Stimulated activated CD4-positive, alpha-beta T cell treated with anti-CD3 and anti-CD28 coated beads, Interleukin-4, amount 100 ng/mL, for 4 hours (primary cell): ENCODE results near the gene MYO1D.

Source experiments
- DNase-seq, 2 experiments: peaks; one replicate each; pipeline ENCODE4 v3.0.0-alpha.2; 2020

The MYO1D gene

GRCh38 chr17:32496395-32497073 is 380.4 kb downstream of the MYO1D start:
- DNase-seq = no peak

- no peak for DNase-seq
Observed at GRCh38 chr17:32495359-32496231, 381.3 kb downstream of the MYO1D start.

DNA sequence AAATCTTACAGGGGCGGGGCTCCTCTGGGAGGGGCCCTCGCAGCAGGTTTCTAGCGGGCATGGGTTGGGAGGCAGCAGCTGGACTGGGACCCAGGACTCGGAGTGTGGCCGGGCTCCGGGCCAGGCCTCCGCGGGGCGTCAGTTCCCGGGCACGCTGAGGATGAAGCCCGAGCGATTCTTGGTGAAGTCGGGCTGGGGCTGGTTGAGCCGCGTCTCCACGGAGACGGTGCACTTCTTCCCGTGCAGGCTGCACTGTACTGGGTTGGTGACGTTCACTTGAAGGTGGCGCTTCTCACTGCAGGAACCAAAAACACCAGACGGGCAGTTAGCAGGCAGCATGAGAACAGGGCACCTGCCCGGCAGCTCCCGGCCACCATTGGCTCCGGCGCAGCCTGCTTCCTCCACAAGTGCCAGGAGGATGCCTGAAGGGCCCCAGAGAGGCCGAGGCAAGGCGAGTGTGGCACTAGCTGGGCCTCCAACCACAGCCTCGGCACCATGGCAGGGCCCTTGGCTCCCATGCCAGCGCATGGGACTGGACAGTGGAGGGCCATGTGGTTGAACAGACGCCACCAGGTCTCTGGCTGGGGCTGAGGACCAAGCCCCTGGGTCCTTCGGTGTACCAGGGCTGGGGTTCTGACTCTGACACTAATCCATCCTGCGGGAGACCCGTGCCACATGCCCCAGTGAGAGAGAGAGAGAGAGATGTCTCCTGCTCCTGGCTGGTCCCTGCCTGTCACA is 382.1 kb downstream of the MYO1D start:
- no peak for DNase-seq

DNA sequence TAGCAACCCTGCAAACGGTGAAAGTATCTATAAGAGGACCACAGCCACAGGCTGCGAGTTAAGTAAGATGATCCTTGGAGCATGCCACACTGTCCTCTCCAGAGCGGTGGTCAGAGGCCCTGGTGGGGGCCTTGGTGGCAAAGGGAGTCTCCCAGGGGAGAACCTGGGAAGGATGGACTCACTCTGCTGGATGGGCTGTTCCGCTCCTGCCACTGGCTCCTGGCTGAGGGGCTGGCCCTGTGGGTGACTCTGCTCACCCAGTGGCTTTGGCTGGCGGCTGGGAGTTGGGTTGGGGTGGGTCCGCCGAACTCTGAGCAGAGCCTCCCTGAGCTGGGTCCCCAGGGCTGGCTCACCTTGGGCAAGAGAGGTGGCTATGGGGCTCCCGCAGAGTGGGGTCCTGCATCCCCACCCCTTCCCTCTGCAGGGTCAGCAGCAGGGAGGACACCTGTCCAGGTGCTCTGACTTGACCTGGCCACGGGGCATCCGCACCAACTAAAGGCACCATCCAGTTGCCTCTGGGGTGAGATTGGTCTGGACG is 382.9 kb downstream of the MYO1D start:
- DNase-seq = no peak

- no peak for DNase-seq
Observed at GRCh38 chr17:32493571-32493970, 383.4 kb downstream of the MYO1D start.

GRCh38 chr17:32492648-32493289 is 384.2 kb downstream of the MYO1D start:
- DNase-seq = no peak

- no peak for DNase-seq
Observed at GRCh38 chr17:32492264-32492589, 384.7 kb downstream of the MYO1D start.

DNA sequence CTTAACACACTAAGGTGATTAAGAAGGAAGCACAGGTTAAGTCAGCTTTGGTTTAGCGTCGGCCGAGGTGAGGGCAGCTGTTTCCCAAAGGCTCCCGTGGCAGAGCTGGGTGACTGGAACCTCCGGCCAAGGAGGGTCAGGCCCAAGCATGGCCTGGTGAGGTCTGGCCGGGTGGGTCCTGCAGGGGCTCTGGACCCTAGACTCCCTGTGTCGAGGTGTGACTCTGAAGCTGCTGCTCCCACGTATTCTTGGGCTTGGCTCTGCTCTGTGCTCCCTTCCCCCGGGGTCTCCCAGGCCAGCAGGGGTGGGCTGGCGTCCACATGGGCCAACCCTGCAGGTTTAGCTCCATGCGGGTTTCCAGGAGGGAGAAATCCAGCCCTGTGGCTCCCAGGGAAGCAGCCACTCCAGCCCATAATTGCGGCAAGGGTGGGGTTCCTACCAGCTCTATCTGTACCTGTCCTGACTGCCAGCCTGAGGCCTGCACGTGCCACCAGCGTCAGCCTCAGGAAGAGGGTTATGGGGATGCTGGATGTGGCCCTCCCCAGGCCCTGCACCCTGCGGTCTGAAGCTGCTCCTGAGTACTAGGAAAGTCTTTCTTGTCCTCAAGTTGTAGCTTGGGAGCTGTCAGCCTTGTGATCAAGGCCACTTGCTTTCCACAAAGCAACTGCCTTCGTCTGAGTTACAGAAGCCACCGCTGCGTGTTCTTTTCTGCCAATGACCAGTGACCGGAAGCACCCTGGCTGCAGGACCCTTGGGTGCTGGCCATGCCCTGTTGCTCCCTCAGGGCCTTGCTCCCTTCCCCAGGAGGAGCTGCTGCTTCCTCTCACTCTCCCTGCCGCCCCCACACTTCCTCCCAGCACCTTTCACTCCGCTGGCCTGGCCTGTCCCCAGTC is 385.3 kb downstream of the MYO1D start:
- peak in 1 of 2 experiments; percentile 29 for DNase-seq

GRCh38 chr17:32490101-32490482 is 386.8 kb downstream of the MYO1D start:
- DNase-seq = no peak

DNA sequence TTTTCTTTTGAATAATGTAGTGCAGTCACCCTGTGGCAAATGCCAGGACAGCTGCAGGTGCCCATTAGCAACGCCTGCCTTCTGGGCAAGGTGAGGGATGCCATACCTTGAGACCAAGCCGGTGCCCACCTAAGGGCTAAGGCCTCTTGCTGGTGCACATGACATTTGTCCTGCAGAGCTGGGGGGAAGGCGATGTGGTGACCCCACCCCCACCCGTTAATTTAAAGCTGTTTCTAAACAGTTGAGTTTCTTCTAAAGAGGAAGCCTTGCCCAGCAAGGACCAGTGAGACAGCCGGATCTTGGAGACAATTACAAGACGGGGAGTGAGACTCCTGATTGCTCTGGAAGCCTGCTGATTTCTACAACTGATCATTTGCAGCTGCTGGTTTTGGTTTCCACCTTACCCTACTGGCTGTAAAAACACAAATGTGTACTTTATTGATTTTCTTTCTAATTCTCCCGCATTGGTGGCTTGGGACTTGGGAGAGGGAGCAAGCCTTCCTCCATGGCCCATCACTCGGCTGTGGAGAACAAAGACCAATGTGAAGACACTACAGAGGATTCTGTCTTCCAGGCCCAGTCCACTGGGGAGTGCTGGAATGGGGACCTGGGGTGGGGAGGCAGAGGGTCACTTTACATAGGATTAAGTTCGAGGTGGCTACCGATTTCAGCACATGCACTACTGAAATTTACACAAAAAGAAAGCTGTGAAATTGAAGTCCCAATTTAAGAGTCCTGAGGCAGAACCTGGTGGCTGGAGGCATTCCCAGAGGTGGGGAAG is 387.4 kb downstream of the MYO1D start:
- DNase-seq = no peak

DNA sequence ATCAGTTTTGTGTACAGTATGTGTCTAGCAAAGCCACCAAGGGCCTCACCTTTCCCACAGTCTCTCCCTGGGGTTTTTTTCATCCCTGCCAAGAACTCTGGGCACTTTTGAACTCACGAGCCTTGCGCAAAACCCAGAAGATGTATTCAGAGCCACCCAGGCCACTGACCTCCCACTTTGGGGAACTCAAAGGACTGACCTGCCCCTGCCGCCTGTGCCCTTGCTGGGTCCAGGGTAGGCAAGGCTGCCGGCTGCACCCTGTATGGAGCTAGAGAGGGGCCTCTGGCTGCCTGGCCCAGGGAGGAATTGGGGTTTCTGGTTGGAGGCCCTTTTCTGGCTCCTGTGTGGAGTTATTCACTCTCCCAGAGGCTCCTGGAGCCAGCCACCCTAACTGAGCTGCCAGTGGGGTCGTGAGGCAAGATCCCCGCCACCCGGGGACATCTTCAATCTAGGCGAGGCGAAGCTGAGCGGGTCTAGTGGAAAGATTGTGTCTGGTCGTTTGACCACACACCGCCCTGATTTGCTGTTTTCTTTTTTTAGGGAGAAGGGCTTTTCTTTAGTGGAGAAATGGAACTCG is 388.2 kb downstream of the MYO1D start:
- DNase-seq = no peak

DNA sequence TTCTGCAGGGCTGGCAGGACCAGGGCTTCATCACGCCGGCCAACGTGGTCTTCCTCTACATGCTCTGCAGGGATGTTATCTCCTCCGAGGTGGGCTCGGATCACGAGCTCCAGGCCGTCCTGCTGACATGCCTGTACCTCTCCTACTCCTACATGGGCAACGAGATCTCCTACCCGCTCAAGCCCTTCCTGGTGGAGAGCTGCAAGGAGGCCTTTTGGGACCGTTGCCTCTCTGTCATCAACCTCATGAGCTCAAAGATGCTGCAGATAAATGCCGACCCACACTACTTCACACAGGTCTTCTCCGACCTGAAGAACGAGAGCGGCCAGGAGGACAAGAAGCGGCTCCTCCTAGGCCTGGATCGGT is 388.8 kb downstream of the MYO1D start:
- DNase-seq = no peak

GRCh38 chr17:32487473-32488176 is 389.3 kb downstream of the MYO1D start:
- DNase-seq = no peak

DNA sequence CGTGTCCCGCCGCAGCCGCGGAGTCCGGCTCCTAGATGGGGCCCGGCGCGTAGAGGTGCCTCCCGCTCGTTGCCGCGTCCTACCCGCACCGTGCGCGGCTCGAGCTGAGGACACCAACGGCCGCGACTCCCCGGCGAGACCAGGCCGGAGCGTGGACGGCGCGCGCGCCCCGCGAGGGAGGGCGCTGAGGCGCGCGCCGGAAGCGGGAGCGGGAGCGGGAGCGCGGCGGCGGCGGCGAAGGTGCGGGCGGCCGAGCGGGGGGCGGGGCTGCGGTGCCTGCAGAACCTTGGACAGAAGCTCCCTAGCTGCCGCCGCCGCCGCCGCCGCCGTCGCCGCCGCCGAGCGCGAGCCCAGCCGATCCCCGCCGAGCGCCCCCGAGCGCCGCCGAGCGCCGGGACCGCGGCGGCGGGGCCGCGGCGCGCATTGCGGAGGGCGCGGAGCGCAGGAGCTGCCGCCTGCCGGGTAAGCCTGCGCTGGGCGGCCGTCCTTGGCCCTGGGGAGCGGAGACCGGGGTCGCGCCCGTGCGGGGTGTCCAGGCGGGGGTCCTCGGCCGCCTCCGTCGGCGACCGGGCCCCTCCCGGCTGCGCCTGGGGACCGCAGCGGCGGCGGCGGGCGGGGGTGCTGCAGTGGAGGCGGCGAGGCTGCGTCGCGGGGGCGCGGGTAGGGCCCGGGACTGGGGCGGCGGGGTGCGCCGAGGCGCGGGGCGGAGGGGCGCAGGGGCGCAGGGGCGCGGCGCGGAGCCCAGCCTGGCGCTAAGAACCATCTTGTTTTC is 390.0 kb downstream of the MYO1D start, which contains the start of gene CDK5R1:
Gene CDK5R1 (plus strand): TSS at position 293 of the 772 bp plus-strand sequence. CDS start 628 bp downstream, outside the sequence.
- DNase-seq = peak; percentile 59 to 73

DNA sequence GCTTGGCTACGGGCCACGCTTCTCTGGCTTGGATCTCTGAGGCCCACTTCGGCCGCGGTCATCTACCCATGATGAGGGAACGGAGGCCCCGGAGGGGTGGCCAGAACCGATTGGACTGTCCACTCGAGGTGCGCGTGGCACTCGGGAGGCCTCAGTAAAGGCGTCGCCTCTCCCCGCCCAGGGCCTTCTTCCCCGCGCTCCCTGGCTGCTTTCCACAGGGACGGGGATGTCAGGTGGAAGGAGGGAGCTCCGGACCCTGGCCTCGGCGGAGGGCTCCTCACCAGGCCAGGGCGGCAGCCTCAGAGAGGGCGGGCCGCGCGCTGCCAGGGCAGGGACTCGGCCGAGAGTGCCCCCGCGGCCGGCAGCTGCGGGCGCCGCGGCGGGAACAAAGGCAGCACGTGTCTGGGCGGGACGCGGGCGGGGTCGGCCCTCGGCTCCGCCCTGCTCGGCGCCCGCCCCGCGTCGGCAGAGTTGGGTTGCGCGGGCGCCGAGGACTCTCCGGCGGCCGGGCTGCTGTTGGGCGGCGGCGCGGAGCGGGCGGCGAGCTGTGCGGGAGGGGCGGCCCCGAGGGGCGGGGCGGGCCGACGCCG is 390.7 kb downstream of the MYO1D start:
- peak; percentile 66 to 73 for DNase-seq

- no peak for DNase-seq
Observed at GRCh38 chr17:32485261-32486110, 391.4 kb downstream of the MYO1D start.

DNA sequence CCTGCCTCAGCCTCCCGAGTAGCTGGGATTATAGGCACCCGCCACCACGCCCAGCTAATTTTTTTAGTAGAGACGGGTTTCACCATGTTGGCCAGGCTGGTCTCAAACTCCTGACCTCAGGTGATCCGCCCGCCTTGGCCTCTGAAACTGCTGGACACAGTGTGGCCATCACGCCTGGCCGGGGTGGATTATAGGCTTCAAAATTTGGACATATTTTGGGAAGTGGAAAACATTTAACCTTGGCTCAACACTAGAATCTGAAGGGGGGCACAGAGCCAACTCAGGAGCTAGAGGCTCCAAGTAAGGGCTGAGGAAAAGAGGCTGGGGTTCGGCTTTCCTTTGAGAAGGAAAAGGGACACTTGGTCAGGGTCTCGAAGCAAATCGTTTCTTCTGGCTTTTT is 392.3 kb downstream of the MYO1D start:
- DNase-seq = no peak

DNA sequence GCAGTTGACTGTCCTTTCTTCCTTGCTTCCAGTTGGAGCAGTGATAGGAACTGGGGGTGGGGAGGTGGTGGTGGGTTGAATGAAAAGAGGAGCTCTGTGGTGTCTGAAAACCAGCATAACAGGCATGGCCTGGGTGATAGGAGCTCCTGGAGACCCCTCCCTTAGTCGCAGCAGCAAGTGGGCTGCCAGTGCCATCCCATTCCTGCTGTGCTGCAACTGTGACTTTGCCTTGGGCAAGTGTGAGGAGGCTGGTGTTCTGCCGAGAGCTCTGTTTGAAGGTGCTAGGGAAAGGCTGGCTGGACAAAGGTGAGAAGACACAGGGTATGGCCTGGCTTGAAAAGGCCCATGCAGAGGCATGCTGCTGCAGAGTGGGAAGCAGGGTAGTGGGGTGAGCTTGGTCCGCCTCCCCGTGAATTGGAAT is 392.9 kb downstream of the MYO1D start:
- no peak for DNase-seq
